Coronary artery (tissue), 2 donors: ENCODE measurements around the gene PATJ.

Experiments used
- DNase-seq: peaks from one replicate; pipeline ENCODE4 v3.0.0-alpha.2; 2017; ENCODE audit warnings: low spot score
- H3K27ac ChIP-seq, 2 donors: fragments of 200-600 bp; sonication (generic); one replicate each; pipeline ENCODE4 v1.5.1; 2016 to 2019
- H3K4me3 ChIP-seq: fragments of 200-600 bp; sonication (generic); 2 replicates; pipeline ENCODE4 v1.5.1; 2016; ENCODE audit warnings: mild to moderate bottlenecking, moderate library complexity
- TF ChIP-seq, protein P1 (sequence below): fragments of 200-600 bp; sonication (generic); IDR thresholded peaks from one replicate; pipeline ENCODE4 v1.5.1; 2019; ENCODE audit warnings: antibody characterized with exemption

PATJ gene

DNA sequence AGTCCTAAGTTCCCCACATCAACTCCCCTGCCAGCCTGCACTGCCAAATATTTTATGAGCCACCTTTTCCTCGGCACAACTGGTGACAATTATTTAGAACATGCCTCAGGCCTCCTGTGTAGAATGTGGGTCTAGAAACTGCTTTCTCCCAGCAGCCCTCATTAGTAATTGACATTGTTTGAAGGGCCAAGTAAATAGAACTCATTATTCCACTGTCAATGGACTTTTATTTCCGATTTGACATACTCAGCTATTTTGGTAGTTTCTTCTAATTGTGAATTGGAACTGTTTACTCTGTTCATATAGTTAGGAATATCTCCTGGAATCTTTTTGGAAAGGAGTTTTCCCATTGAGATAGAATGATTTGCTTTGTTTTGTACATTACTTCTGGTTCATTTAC lies 283.6 kb downstream of the PATJ start:
- H3K4me3 ChIP-seq = no peak overlapping the region
- no peak overlapping the region for H3K27ac ChIP-seq
- DNase-seq = no peak
- TF ChIP-seq, protein P1, sequence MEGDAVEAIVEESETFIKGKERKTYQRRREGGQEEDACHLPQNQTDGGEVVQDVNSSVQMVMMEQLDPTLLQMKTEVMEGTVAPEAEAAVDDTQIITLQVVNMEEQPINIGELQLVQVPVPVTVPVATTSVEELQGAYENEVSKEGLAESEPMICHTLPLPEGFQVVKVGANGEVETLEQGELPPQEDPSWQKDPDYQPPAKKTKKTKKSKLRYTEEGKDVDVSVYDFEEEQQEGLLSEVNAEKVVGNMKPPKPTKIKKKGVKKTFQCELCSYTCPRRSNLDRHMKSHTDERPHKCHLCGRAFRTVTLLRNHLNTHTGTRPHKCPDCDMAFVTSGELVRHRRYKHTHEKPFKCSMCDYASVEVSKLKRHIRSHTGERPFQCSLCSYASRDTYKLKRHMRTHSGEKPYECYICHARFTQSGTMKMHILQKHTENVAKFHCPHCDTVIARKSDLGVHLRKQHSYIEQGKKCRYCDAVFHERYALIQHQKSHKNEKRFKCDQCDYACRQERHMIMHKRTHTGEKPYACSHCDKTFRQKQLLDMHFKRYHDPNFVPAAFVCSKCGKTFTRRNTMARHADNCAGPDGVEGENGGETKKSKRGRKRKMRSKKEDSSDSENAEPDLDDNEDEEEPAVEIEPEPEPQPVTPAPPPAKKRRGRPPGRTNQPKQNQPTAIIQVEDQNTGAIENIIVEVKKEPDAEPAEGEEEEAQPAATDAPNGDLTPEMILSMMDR = no peak

DNA sequence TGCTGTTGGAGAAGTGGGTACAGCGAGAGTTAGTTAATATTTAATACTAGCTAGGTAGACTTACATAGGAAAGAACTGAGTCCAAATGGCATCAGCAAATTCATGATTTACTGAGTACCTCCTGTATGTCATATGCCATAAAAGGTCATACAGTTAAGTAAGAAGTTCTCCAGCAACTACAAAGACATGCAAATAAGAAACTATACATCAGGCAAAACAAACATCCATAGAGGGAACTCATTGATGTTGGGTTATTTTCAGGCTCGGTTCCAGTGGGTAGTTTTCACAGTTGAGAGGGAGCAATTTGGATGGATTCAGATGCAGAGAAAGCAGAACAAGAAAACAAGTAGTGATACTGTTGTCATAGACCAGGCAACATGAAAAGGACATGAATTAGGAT lies 287.4 kb downstream of the PATJ start:
- TF ChIP-seq, protein P1 = no peak
- H3K27ac ChIP-seq = no peak overlapping the region
- no peak overlapping the region for H3K4me3 ChIP-seq
- no peak for DNase-seq

DNA sequence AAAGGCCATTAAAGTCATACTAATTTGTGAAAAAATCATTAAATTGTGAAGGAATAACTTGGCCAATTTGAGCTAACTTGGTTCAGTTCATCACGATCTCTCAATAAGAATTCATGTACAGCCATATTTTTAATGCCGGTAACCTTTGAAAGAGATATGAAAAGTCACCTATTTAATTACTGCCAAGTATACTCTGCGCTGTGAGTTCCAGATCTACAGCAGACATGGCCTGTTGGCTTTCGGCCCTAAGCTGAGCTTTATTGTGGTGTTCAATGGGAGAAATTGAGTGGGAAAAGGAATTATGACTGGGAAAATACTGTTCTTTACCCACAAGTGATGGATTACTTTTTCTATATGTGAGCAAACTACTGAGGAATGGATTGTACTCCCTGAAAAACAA lies 292.5 kb downstream of the PATJ start:
- H3K4me3 ChIP-seq = no peak overlapping the region
- TF ChIP-seq, protein P1 = no peak
- no peak for DNase-seq
- H3K27ac ChIP-seq = no peak overlapping the region

DNA sequence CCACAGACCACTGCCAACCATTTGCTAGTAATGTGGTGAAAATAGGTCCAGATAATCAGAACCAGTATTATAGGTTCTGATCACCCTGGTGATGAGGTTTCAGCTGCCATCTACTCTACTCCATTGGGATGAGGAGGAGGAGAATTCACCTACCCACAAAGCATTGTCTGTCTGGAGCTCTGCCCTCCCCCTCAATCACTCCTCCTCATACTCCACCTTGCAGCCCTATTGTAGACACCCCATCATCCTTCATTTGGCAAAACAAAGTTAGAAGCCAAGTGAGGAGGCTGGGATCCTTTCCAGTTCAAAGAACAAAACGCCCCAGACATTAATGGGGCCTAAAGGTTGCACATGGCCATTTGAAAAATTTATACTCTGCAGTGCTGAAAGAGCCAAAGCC lies 295.0 kb downstream of the PATJ start:
- TF ChIP-seq, protein P1 = no peak
- no peak overlapping the region for H3K4me3 ChIP-seq
- no peak overlapping the region for H3K27ac ChIP-seq
- no peak for DNase-seq

DNA sequence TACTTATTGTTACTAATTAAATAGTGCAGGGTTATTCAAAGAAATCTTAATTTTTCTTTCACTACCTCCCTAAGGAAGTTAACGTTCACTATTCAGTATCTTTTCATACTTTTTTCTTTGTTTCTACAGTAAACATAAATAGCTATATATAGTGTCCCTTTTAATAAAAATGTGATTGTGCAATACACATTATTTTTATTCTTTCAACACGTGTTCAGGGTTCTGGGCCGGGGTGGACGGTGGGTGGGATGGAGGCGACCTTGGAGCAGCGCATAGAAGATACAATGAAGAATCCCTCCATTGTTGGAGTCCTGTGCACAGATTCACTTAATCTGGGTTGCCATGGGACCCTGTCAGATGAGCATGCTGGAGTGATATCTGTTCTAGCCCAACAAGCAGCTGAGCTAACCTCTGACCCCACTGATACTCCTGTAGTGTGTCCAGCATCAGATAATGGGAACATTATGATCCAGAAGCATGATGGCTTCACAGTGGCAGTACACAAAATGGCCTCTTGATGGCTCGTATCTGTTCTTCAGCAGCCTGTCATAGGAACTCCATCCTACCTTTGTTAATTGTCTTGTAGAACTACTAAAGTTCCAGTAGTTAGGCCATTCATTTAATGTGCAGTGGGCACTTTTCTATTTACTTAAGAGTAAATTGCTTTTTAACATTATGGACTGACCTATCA lies 296.5 kb downstream of the PATJ start:
- TF ChIP-seq, protein P1 = no peak
- Histone ChIP-seq H3K27ac (no peak overlapping the region), H3K4me3 (no peak overlapping the region)
- DNase-seq = no peak

DNA sequence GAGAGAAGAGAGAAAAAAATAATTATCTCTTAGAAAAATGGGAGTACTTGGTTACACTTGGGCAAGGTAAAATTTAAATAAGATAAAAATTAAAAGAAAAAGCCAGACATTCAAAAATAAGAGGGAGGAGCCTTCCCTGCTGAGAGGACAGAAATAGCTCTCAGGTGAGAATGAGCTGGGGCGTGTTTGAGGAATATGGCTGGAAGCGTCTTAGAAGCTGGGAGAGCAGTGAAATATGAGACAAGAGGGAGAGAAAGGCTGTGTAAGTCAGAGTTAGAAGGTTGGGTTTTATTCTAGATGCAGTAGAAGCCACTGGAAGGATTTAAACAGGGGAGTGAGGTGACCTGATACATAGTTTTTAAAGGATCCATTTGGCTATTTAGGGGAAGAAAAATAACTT lies 298.2 kb downstream of the PATJ start:
- no peak for DNase-seq
- H3K27ac ChIP-seq = no peak overlapping the region
- no peak overlapping the region for H3K4me3 ChIP-seq
- TF ChIP-seq, protein P1 = no peak

DNA sequence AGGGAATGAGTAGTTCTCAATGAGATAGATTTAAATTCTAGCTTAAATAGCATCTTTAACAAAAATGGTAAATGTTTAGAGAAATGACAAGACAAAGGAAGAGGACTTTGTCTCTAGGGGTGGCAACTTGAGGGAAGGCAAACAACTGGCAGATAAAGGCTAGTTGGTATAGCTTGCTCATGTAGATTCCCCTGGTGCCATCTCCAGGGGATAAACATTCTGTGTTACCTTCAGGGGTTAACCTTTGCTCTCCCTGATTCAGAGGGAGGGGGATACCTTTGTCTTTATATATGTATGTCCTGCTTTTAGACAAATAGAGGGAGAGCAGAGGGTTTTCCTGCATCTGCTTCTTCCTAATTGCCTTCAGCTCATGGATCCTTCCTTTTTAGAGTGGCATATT lies 298.7 kb downstream of the PATJ start:
- H3K27ac ChIP-seq = no peak overlapping the region

More for the DNA sequence above, 298.7 kb downstream of the PATJ start:
- TF ChIP-seq, protein P1 = no peak
- H3K4me3 ChIP-seq = no peak overlapping the region
- DNase-seq = no peak
